GM18502 (cell line): ENCODE results near the gene ING5.
"Not testable (repeated sequence)": the region's sequence is repeated elsewhere in the genome, so short reads cannot be mapped to it uniquely, and the experiment has no call there.

Experiments used
- ATAC-seq: cut with Tn5 transposase; IDR thresholded peaks from one replicate; pipeline ENCODE4 v1.9.1; 2021; ENCODE audit warnings: mild to moderate bottlenecking; ENCODE audit not compliant: unreplicated experiment, poor library complexity

ING5 gene

GRCh38 chr2:241703032-241703604, 1.3 kb downstream of the ING5 start:
- no peak for ATAC-seq

DNA sequence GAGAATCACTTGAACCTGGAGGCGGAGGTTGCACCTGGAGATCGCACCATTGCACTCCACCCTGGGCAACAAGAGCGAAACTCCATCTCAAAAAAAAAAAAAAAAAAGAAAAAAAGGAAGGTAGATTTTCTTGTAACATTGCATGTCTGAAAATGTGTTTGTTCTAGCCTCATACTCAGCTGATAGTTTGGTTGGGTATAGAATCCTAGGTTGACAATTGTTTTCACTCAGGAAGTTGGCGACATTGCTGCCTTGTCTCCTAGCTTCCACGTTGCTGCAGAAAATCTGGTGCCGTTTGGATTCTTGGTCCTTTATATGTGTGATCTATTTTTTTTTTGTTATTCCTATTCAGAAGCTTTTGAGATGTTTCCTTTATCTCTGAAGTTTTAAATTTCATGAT, 4.7 kb downstream of the ING5 start:
- ATAC-seq, result no peak

GRCh38 chr2:241708879-241709278, 7.0 kb downstream of the ING5 start:
- no peak for ATAC-seq

GRCh38 chr2:241719093-241719492, 17.3 kb downstream of the ING5 start:
- no peak for ATAC-seq

DNA sequence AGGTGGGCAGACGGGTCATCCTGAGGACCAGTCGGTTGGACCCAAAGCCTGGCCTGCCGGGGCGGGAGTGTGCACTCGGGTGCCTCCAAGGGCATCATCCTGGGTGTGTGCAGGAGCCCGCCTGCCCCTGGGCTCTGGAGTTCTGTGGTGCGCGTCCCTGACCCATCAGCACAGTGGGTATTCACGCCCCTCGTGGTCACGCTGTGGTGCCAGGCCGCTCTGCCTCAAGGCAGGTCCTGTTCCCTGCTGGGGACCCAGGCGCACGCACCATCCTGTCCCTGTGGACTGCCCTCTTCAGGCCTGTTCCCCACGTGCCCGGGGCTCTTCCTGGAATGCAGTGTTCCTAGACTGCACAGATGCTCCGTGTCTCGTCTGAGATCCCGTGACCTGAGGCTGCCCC, 18.3 kb downstream of the ING5 start:
- ATAC-seq, result no peak

DNA sequence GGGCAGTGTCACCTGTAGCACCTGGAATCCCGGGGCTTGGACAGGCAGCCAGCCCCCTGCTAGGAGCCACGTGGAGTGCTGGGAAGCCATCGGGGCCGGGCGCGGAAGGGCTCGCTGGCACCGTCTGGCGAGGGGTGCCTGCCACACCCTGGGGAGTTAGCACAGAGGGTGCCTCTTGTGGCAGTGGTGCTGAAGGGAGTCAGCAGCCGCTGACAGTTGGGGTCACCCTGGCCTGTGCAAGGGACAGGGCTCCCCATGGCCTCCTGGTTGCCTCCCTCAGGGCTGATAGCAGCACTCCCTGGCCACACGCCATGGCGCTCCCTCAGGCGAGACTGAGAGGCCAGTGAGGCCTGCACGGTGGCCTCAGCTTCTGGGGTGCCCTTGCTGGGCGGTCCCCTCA, 18.7 kb downstream of the ING5 start:
- no peak for ATAC-seq

GRCh38 chr2:241721852-241722251, 20.0 kb downstream of the ING5 start:
- no peak for ATAC-seq

DNA sequence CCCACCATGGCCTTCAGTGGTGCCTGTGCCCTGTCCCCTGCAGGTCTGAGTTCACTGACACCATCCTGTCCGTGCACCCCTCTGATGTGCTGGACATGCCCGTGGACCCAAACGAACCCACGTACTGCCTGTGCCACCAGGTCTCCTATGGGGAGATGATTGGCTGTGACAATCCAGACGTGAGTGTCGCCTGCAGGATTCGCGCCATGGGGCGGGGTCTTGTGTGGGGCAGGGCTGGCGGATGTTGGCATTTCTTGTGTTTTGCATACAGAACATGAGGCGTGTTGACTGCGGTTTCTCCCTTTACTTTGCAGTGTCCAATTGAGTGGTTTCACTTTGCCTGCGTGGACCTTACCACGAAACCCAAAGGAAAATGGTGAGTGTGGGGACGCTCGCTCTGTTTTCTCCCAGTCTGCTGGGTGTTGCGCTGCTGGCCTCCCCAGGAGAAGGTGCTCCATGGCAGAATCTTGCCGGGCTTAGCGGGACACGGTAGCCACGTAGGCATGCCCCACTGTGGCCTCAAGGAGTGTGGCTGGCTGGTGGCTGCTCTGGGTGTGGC, 21.1 kb downstream of the ING5 start:
- ATAC-seq, result no peak

GRCh38 chr2:241724259-241724974, 22.6 kb downstream of the ING5 start:
- no peak for ATAC-seq

DNA sequence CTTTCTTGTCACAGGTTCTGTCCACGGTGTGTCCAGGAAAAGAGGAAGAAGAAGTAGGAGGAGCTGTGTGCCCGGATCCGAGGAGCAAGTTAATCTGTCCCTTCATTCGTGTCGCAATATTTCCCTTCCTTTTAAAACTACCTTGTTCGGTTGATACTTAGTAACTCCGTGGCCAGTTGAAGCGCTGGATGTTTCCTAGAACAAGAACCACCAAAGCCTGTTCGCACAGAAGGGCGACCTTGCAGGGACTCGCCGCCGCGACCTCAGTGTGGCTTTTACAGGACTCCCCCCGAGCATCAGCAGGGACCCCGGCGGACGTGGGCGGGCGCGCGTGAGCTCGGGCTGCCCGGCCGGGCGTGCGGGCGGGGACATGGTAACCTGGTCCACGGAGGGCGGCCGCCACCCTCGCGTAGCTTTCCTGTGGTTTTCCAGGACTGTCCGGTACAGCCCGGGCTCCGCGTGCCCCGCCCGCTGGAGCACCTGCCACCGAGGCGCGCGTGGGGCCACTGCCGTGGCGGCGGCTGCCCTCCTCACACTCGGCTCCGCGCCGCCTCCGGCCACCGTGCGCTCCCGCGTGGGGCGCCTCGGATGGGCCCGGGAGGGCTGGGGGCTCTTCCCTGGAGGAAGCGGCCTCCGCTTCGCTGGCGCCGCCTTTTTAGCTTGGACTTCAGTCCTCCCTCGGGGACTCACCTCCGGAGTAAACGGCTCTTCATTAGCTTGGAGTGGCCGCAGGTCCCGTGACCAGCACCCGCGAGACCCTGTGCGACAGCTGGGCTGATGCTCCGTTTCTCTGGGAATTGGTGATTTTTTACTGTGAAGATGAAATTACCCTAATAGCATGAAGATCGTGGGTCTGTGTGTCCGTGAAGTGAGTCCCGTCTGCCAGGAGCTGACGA, 23.4 kb downstream of the ING5 start:
- no peak for ATAC-seq

DNA sequence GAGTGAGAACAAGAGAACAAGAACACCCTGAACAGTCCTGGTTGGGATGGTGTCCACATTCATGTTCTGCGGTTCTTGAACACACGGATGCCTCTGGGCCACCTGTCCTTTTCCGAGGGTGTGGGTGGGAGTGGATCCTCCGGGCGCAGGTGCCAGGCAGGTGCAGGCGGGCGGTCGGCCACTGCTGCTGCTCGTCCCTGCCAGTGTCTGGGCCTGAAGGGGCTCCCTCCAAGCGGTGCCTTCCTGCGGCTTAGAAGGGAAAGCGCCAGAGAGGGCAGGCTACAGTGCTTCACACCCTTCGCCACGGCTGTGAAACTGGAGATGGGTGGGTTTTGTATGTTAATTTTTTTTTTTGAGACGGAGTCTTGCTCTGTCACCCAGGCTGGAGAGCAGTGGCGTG, 24.6 kb downstream of the ING5 start:
- no peak for ATAC-seq

GRCh38 chr2:241728000-241728399, 26.2 kb downstream of the ING5 start:
- no peak for ATAC-seq

GRCh38 chr2:241728627-241729026, 26.8 kb downstream of the ING5 start:
- ATAC-seq, result no peak

GRCh38 chr2:241729868-241730267, 28.0 kb downstream of the ING5 start:
- no peak for ATAC-seq

DNA sequence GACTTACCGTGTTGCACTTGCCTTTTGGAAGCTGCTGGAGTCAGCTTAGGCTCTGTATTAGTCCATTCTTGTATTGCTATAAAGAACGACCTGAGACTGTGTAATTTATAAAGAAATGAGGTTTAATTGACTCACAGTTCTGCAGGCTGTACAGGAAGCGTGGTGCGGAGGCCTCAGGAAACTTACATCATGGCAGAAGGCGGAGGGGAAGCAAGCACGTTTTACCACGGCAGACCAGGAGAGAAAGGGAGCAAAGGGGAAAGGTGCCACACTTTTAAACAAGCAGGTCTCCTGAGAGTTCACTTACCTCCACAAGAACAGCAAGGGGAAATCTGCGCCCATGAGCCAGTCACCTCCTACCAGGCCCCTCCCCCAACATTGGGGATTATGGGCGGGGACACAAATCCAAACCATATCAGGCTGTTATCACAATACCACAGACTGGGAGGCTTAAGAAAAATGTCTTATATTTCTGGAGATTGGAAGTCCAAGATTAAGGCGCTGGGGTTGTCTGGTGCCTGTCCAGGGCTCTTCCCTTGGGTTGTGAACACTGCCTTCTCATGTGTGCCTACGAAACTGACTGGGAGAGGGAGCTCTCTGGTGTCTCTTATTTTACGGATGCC, 28.9 kb downstream of the ING5 start:
- no peak for ATAC-seq

DNA sequence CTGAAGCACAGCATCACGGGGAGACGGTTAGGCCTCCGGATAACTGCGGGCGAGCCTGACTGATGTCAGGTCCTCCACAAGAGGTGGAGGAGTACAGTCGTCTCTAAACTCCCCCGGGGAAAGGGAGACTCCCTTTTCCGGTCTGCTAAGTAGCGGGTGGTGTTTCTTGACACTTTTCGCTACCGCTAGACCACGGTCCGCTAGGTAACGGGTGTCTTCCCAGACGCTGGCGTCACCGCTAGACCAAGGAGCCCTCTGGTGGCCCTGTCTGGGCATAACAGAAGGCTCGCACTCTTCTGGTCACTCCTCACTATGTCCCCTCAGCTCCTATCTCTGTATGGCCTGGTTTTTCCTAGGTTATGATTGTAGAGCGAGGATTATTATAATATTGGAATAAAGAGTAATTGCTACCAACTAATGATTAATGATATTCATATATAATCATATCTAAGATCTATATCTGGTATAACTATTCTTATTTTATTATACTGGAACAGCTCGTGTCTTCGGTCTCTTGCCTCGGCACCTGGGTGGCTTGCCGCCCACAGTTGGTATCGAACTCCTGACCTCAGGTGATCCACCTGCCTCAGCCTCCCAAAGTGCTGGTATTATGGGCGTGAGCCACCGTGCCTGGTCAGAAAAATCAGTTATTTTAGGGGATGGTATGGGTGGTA, 30.8 kb downstream of the ING5 start:
- ATAC-seq, result not testable (repeated sequence)

GRCh38 chr2:241733391-241734207, 31.8 kb downstream of the ING5 start:
- no peak for ATAC-seq

GRCh38 chr2:241734208-241734466, 32.3 kb downstream of the ING5 start:
- ATAC-seq, result peak; percentile 28

DNA sequence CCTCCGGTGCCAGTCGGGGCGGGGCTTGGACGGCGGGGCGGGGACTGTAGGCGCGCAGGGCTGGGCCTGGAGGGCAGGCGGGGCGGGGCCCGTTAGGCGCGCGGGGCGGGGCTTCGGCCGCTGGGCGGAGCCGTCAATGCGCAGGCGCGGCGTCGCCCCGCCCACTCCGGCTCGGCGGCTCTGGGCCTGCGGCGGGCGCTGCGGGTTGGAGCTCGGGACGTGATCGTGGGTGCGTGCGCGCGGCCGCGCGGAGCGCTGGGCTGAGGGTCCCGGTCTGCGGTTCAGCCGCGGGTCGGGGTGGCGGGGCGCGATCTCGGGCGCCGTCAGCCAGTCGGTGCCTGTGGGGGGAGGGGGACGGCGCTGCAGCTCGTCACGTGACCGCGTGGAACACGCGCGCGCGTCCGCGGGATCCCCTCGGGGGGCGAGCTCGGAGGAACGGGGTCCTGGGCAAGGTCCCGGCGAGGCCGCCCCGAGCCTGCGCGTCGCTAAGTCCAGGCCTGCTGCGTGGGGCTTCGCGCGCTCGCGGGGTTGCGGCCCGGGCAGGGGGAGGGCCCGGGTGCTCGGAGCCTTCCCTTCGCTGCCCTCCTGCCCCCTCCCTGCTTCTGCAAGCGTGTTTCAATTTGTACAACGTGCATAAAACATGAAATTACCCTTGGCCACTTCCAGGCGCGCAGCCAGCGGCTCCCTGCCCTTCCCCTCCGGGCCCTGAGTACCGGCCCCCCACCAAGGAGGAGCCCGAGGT, 32.8 kb downstream of the ING5 start, which contains the start of gene D2HGDH:
TSS of gene D2HGDH (plus strand) at position 164 of the 742 bp plus-strand sequence. CDS start 595 bp downstream, outside the sequence.
- peak; percentile 83 for ATAC-seq
